K562 (cell line): ENCODE measurements around the gene SRGN. TPM values are rescaled to one million over a fixed set of nuclear protein-coding genes. Genes with fewer than 3 reads are reported as not detected.
A peak's percentile ranks its signal among the peaks of the same experiment; 100 is the strongest.

ENCODE experiments used
- ARID1B ChIP-seq: fragments of 450-650 bp; IDR thresholded peaks from 2 replicates; pipeline ENCODE4 v1.6.1; 2016; ENCODE audit warnings: antibody characterized with exemption, mild to moderate bottlenecking, inconsistent platforms
- ARID2 ChIP-seq: fragments of 450-650 bp; IDR thresholded peaks from 2 replicates; pipeline ENCODE4 v1.6.1; 2017; ENCODE audit warnings: antibody characterized with exemption, mild to moderate bottlenecking
- CSDE1 ChIP-seq, 2 experiments: fragments of 450-650 bp; IDR thresholded peaks; 2 replicates each; pipeline ENCODE4 v1.6.1; 2016; ENCODE audit warnings: mild to moderate bottlenecking in 1 of 2
- E2F3 ChIP-seq: fragments of 250-450 bp; sonication (Bioruptor Pico); IDR thresholded peaks from 2 replicates; pipeline ENCODE4 v1.4.0; 2020; ENCODE audit warnings: mild to moderate bottlenecking
- FOXA3 ChIP-seq, 2 experiments: fragments of 450-650 bp in 1 of 2; sonication (generic) in 1 of 2; formaldehyde crosslinking; IDR thresholded peaks in 1 of 2; conservative IDR thresholded peaks in 1 of 2; 2 replicates each; pipeline versions ENCODE4 v1.4.0 to v1.8.0; 2020 to 2022; ENCODE audit warnings: mild to moderate bottlenecking in 2 of 2, missing genetic modification reagents in 1 of 2
- FUS ChIP-seq: fragments of 200-400 bp; formaldehyde crosslinking; optimal IDR thresholded peaks from 2 replicates; pipeline ENCODE3; 2017; ENCODE audit warnings: low read depth, low read length
- GABPA ChIP-seq: fragments of 200-800 bp; sonication (Bioruptor generic); conservative IDR thresholded peaks from 2 replicates; pipeline ENCODE4 v1.6.1; 2016; ENCODE audit warnings: low read depth, missing genetic modification characterization, missing compliant biosample characterization
- MEIS2 ChIP-seq: fragments of 450-650 bp; IDR thresholded peaks from 2 replicates; pipeline ENCODE4 v1.6.1; 2014; ENCODE audit warnings: mild to moderate bottlenecking; ENCODE audit not compliant: partially characterized antibody
- NEUROD1 ChIP-seq: fragments of 150-350 bp; IDR thresholded peaks from 2 replicates; pipeline ENCODE4 v1.6.1; 2014; ENCODE audit warnings: borderline replicate concordance, low read length, low read depth; ENCODE audit not compliant: partially characterized antibody
- NFRKB ChIP-seq: fragments of 450-650 bp; IDR thresholded peaks from 2 replicates; pipeline ENCODE4 v1.6.1; 2016; ENCODE audit warnings: low read depth
- PRDM10 ChIP-seq: fragments of 450-650 bp; IDR thresholded peaks from 2 replicates; pipeline ENCODE4 v1.6.1; 2018; ENCODE audit not compliant: partially characterized antibody
- PYGO2 ChIP-seq: fragments of 450-650 bp; IDR thresholded peaks from 2 replicates; pipeline ENCODE4 v1.6.1; 2016; ENCODE audit warnings: mild to moderate bottlenecking, missing genetic modification characterization, moderate library complexity, missing compliant biosample characterization
- SMARCA4 ChIP-seq: fragments of 450-650 bp; IDR thresholded peaks from 2 replicates; pipeline ENCODE4 v1.6.1; 2016
- ZBTB40 ChIP-seq, 2 experiments: fragments of 450-650 bp in 1 of 2; sonication (generic) in 1 of 2; formaldehyde crosslinking in 1 of 2; IDR thresholded peaks; 2 replicates each; pipeline versions ENCODE4 v1.7.1 to v1.9.0; 2016 to 2022; ENCODE audit warnings: inconsistent platforms in 1 of 2, mild to moderate bottlenecking in 1 of 2, missing genetic modification reagents in 1 of 2
- ZEB2 ChIP-seq: fragments of 450-650 bp; IDR thresholded peaks from 2 replicates; pipeline ENCODE4 v1.6.1; 2016
- ZKSCAN8 ChIP-seq: fragments of 200-800 bp; sonication (Bioruptor generic); IDR thresholded peaks from 2 replicates; pipeline ENCODE4 v1.6.1; 2016; ENCODE audit warnings: missing genetic modification characterization, missing compliant biosample characterization
- polyA plus RNA-seq, 8 experiments: library from polyadenylated mRNA; depleted of rRNA in 4 of 8; stranded (reverse) in 5 of 8; unstranded in 3 of 8; fragments of >200 nt; fragmentation: Nextera tagmentation in 2 of 8; fragmentation: Illumina TruSeq in 1 of 8; extraction: Ambion mirVana in 2 of 8; extraction: Trizol in 1 of 8; gene quantifications; 2 replicates each; pipeline versions ENCODE4 v1.2.1 to v1.2.3, GENCODE V29; 2011 to 2014; ENCODE audit warnings: inconsistent platforms in 1 of 8, missing spikeins in 1 of 8
- total RNA-seq, 7 experiments: library from RNA; depleted of rRNA in 6 of 7; stranded (reverse); fragments of >200 nt in 6 of 7; fragmentation: Illumina TruSeq in 2 of 7; extraction: Trizol in 2 of 7; gene quantifications; 2 replicates each; pipeline versions ENCODE4 v1.2.1 to v1.2.3, GENCODE V29; 2011 to 2021; ENCODE audit warnings: low replicate concordance in 1 of 7

The SRGN gene
- total and polyA plus RNA-seq, 9 of the 15 experiments (the other 6 are each of a cell fraction or from before 2014, with no cell fraction given): 136 to 304 (median 180) TPM

GRCh38 chr10:69086001-69086509 lies 1.8 kb upstream of the SRGN start (continued):
- peak; percentile 27; the same call in 1 of the 2 replicates for TF ChIP-seq ZEB2
- no peak for TF ChIP-seq FOXA3 (CRISPR knock-in tag; conservative IDR thresholded peaks at IDR 0.05 in 1 of 2, IDR thresholded peaks at IDR 0.05 in 1 of 2)
- no peak for TF ChIP-seq CSDE1 (IDR thresholded peaks at IDR 0.05)
- peak; percentile 88 for TF ChIP-seq ZBTB40 (IDR thresholded peaks at IDR 0.05)
- TF ChIP-seq ZBTB40 (CRISPR knock-in tag; IDR thresholded peaks at IDR 0.05): no peak
- TF ChIP-seq SMARCA4: 0 out of 2 replicates have a peak, but pooled peaks have one; percentile 12
- peak; percentile 92 for TF ChIP-seq GABPA
- TF ChIP-seq ZKSCAN8: 0 out of 2 replicates have a peak, but pooled peaks have one; percentile 29
- peak; percentile 80 for TF ChIP-seq PRDM10
- peak; percentile 8 for TF ChIP-seq NEUROD1
- 0 out of 2 replicates have a peak, but pooled peaks have one; percentile 26 for TF ChIP-seq E2F3 (CRISPR knock-in tag)
- no peak for TF ChIP-seq FUS
- peak; percentile 35 for TF ChIP-seq ARID1B
- no peak for TF ChIP-seq MEIS2
- TF ChIP-seq NFRKB: 0 out of 2 replicates have a peak, but pooled peaks have one; percentile 52
- TF ChIP-seq ARID2: no peak
- peak; percentile 60; the same call in 1 of the 2 replicates for TF ChIP-seq PYGO2 (tag)
